Prostate gland (tissue), 2 donors: ENCODE data around the gene DNALI1. TPM values are rescaled to one million over a fixed set of nuclear protein-coding genes. Genes with fewer than 3 reads are reported as not detected.

Source experiments
- DNase-seq: peaks from one replicate; pipeline ENCODE4 v3.0.0-alpha.2; 2019; ENCODE audit warnings: low spot score
- H3K27ac ChIP-seq, 2 donors: fragments of 200-600 bp; sonication (generic); 2 replicates each; pipeline ENCODE4 v1.5.1; 2017 to 2019
- H3K27me3 ChIP-seq: fragments of 200-600 bp; sonication (generic); replicated peaks from 2 replicates; pipeline ENCODE4 v1.5.1; 2019; ENCODE audit not compliant: insufficient read depth
- H3K36me3 ChIP-seq, 2 donors: fragments of 200-600 bp; sonication (generic); 1 replicate in 1 of 2; 2 replicates in 1 of 2; pipeline versions ENCODE4 v1.5.1 to v1.8.1; 2017 to 2019
- H3K4me1 ChIP-seq: fragments of 200-600 bp; sonication (generic); replicated peaks from 2 replicates; pipeline ENCODE4 v1.5.1; 2019
- H3K4me3 ChIP-seq, 2 donors: fragments of 200-600 bp; sonication (generic); 2 replicates each; pipeline ENCODE4 v1.5.1; 2017 to 2019
- H3K9me3 ChIP-seq: fragments of 200-600 bp; sonication (generic); 2 replicates; pipeline ENCODE4 v1.5.1; 2017
- CTCF ChIP-seq, 4 experiments: fragments of 200-600 bp in 2 of 4; fragments of 450-650 bp in 2 of 4; sonication (generic) in 2 of 4; IDR thresholded peaks; 1 replicate in 3 of 4; 2 replicates in 1 of 4; pipeline ENCODE4 v1.5.1; 2016 to 2019; ENCODE audit warnings: antibody characterized with exemption in 4 of 4, mild to moderate bottlenecking in 2 of 4, moderate library complexity in 2 of 4
- POLR2A ChIP-seq: fragments of 450-650 bp; IDR thresholded peaks from one replicate; pipeline ENCODE4 v1.6.1; 2016; ENCODE audit warnings: antibody characterized with exemption, mild to moderate bottlenecking
- POLR2AphosphoS5 ChIP-seq: sonication (generic); formaldehyde crosslinking; IDR thresholded peaks from one replicate; pipeline ENCODE4 v1.6.1; 2017; ENCODE audit warnings: antibody characterized with exemption
- WGBS: methylation state at CpG from one replicate; pipeline ENCODE4 v1.1.5; 2018; 5-methylcytosine and 5-hydroxymethylcytosine counted together
- intact Hi-C: fragments of 100-400 bp; cut with DNase I; formaldehyde crosslinking; loops from one replicate; pipeline ENCODE4 v1.14.2; 2022
- total RNA-seq, 2 donors: library from RNA; depleted of rRNA; stranded (reverse); fragments of >200 nt; gene quantifications; one replicate each; pipeline ENCODE4 v1.1.0, GENCODE V29; 2016

The DNALI1 gene
- total RNA-seq, 2 donors from 2014 or later, result 23.8 to 37.4 TPM

DNA sequence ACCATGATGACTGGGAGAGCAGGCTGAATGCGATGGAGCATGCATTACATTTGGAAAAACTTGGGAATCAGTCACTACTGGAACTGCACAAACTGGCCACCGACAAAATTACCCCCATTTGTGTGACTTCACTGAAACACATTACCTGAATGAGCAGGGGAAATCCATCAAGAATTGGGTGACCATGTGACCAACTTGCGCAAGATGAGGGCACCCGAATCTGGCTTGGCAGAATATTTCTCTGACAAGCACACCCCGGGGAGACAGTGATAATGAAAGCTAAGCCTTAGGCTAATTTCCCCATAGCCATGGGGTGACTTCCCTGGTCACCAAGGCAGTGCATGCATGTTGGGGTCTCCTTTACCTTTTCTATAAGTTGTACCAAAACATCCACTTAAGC, 11.7 kb upstream of the DNALI1 start:
- 75% methylated on average over 5 of the region's 5 CpGs for WGBS
- intact Hi-C loops, result no loop called here
- Histone ChIP-seq H3K27me3 (no peaks in the 10 kb centered on the region), H3K4me3 (no peak overlapping the region), H3K36me3 (peaks cover 0 to 8% of the 10 kb centered on the region in 2 donors), H3K4me1 (no peaks in the 10 kb centered on the region), H3K9me3 (no peaks in the 10 kb centered on the region), H3K27ac (no peak overlapping the region)
- no peak for DNase-seq
- no peak for TF ChIP-seq CTCF (IDR thresholded peaks at IDR 0.05)
- TF ChIP-seq POLR2A, result no peak

GRCh38 chr1:37549341-37549740, 7.4 kb upstream of the DNALI1 start:
- no peak for TF ChIP-seq POLR2AphosphoS5
- TF ChIP-seq CTCF (IDR thresholded peaks at IDR 0.05), result no peak
- no peak for TF ChIP-seq POLR2A
- Histone ChIP-seq H3K27ac (no peak overlapping the region), H3K27me3 (no peaks in the 10 kb centered on the region), H3K4me3 (no peak overlapping the region), H3K36me3 (no peaks in the 10 kb centered on the region), H3K4me1 (peaks cover 6% of the 10 kb centered on the region), H3K9me3 (no peaks in the 10 kb centered on the region)
- DNase-seq, result no peak
- WGBS, result 92% methylated on average over 6 of the region's 6 CpGs
- intact Hi-C loops, result no loop called here

DNA sequence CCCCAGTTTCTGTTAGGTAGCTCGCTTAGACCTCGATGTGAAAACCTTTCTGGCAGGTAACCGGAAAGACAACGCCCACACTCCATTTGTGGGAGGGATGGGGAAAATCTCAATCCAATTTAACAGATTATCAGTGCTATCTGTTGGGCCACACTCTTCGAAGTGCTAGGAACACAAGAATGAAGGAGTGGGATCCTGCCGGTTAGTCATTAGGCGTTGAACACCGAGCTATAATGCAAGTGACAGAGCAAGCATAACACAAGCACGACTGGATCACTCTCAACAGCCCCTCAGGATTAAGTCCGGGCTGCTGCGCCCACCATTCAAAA, 3.2 kb upstream of the DNALI1 start:
- intact Hi-C loops, result loop anchor here (10.0 kb wide), 1 partner anchor 251 kb away; the partner anchor contains the start of genes C1orf122 and YRDC
- H3K27ac ChIP-seq, result peak overlapping the region; percentile 76 to 82
- H3K4me3 ChIP-seq, result peak overlapping the region; percentile 89 to 93
- WGBS, result 1% methylated on average over 11 of the region's 11 CpGs
- no peaks in the 10 kb centered on the region for H3K9me3 ChIP-seq
- DNase-seq, result no peak
- peaks cover 10% of the 10 kb centered on the region for H3K4me1 ChIP-seq
- H3K27me3 ChIP-seq, result no peaks in the 10 kb centered on the region
- H3K36me3 ChIP-seq, result no peaks in the 10 kb centered on the region
- TF ChIP-seq CTCF (IDR thresholded peaks at IDR 0.05), result no peak
- no peak for TF ChIP-seq POLR2A
- no peak for TF ChIP-seq POLR2AphosphoS5

- intact Hi-C loops, result loop anchor here (10.0 kb wide), 1 partner anchor 251 kb away; the partner anchor contains the start of genes C1orf122 and YRDC
These were observed 2.6 kb upstream of the DNALI1 start, which contains the start of gene SNIP1 for GRCh38 chr1:37553927-37554808. SNIP1 (minus strand) TSS chr1:37554293; CDS start chr1:37554229, 64 bp downstream.

More at GRCh38 chr1:37553927-37554808, 2.6 kb upstream of the DNALI1 start, which contains the start of gene SNIP1:
- peak within 1 kb of the TSS; percentile 89 to 93 for H3K4me3 ChIP-seq
- H3K36me3 ChIP-seq, result no peaks in the 10 kb centered on the region
- no peaks in the 10 kb centered on the region for H3K9me3 ChIP-seq
- WGBS, result 14% methylated on average over 51 of the region's 54 CpGs
- TF ChIP-seq POLR2A, result no peak
- TF ChIP-seq CTCF (IDR thresholded peaks at IDR 0.05), result peak in 2 of 4 experiments; percentile 23 to 25
- TF ChIP-seq POLR2AphosphoS5, result peak; percentile 100
- peak; percentile 93 for DNase-seq
- peaks cover 10% of the 10 kb centered on the region for H3K4me1 ChIP-seq
- no peaks in the 10 kb centered on the region for H3K27me3 ChIP-seq
- H3K27ac ChIP-seq, result peak within 1 kb of the TSS; percentile 76 to 82
